Epithelial cell of esophagus (primary cell): ENCODE measurements around the gene PDE8A.

Experiments
- DNase-seq: peaks from one replicate; pipeline ENCODE4 v3.0.0; 2010; ENCODE audit warnings: low read depth
- H3K4me3 ChIP-seq: 2 replicates; pipeline ENCODE4 v1.5.1; 2011; ENCODE audit warnings: mild to moderate bottlenecking, low read length, control low read depth
- TF ChIP-seq, protein P1 (sequence below): IDR thresholded peaks from 2 replicates; pipeline ENCODE4 v1.5.1; 2011; ENCODE audit warnings: low read depth, mild to moderate bottlenecking, low read length, control low read depth, inconsistent platforms; ENCODE audit not compliant: insufficient read depth; ENCODE audit errors: missing control alignments

PDE8A gene

DNA sequence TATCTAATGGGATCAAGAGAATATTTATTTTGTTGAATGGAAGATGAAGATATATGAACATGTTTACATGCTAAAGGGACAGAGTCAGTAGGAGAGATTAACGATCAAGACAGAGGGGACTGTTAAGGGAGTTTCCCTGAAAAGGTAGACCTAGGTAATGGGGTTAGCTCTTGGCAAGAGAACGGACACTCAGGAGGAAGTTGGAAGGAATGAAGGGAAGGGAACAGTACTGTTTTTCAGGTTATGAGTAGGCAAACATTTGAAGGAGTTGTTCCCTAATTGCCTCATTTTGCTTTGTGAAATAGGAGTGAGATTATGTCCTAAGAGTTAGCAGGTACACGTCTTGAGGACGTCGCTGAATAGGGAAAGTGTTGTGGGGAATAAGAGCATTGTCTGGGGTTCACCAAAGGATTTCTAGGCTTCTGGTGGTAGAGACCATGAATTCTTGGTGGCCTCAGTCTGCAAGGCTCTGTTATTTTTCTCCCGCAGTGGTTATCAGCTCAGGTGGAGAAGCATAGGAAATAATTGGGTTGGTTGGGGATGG, 41.3 kb downstream of the PDE8A start:
- peak; percentile 18 for DNase-seq
- no peak overlapping the region for H3K4me3 ChIP-seq
- TF ChIP-seq, protein P1, sequence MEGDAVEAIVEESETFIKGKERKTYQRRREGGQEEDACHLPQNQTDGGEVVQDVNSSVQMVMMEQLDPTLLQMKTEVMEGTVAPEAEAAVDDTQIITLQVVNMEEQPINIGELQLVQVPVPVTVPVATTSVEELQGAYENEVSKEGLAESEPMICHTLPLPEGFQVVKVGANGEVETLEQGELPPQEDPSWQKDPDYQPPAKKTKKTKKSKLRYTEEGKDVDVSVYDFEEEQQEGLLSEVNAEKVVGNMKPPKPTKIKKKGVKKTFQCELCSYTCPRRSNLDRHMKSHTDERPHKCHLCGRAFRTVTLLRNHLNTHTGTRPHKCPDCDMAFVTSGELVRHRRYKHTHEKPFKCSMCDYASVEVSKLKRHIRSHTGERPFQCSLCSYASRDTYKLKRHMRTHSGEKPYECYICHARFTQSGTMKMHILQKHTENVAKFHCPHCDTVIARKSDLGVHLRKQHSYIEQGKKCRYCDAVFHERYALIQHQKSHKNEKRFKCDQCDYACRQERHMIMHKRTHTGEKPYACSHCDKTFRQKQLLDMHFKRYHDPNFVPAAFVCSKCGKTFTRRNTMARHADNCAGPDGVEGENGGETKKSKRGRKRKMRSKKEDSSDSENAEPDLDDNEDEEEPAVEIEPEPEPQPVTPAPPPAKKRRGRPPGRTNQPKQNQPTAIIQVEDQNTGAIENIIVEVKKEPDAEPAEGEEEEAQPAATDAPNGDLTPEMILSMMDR, result no peak

GRCh38 chr15:85024003-85024402, 42.3 kb downstream of the PDE8A start:
- DNase-seq, result no peak
- TF ChIP-seq, protein P1, result no peak
- no peak overlapping the region for H3K4me3 ChIP-seq

DNA sequence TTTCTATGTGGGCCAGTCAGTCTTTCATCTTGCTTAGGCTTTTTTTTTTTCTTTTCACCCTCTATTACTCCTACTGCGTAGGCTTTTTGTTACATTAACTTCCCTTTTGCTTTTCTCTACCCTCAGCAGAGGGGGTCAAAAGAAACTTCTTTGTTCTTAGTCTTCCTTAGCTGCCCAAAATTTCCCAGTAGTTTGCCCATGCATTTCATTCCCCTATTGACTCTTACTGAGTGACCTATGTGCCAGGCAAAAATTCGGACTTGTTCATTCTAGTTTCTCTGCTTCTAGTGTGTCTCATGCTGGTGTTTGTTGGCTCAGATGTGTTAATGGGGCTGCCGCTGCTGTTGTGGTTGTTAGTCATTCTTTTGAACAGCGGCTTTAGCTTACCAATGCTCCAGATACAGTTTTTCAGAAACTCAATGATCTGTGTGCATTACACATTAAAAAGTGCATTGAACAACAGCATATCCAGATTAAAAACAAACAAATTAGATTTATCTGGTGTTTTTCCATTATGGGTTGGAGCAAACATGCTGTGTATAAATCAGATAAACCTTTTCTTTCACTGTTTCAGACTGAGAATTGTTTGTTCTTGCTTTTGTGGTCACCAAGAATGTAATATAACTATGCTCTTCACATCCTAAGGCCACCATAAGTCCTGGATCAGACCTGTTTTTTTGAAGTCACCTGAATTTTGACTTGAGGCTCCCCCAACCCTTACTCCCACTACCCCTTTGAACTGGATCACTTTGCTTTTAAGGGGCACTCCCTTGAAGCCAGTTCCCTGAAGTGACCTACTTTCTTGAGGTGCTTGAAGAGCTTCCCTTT, 43.1 kb downstream of the PDE8A start:
- H3K4me3 ChIP-seq, result no peak overlapping the region
- DNase-seq, result peak; percentile 84
- TF ChIP-seq, protein P1, result no peak

DNA sequence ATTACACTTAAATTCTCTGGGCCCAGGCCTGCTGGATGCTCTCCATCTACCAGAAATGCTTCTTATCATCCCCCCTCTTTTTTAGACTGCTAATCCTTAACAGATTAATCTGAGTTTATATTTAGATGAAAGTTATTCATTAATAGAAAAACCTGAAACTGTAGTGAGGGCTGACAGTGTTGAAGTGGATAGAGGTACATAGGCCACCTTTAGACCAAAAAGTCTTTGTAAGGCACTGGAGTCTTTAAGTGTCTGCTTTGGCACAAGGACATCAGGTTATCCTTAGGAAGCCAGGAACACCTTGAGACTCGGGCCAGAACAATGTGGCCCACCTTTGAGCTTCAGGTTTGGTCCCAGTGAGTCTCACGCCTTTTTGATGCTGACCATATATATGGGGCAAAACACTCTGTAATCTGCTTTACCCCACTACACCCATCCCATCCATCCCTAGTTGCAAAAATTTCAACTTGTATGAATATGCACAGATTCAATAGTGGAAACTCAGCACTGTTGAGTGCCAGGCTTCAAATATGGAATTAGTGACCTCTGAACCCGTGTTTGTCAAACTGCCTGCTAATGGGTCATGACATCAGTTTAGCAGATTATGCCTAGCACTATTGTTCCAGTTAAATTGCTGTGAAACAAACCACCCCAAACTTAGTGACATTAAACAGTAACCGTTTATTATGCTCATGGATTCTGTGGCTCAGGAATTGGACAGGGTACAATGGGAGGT, 44.0 kb downstream of the PDE8A start:
- no peak overlapping the region for H3K4me3 ChIP-seq
- TF ChIP-seq, protein P1, result no peak
- no peak for DNase-seq

GRCh38 chr15:85026304-85027032, 44.8 kb downstream of the PDE8A start:
- TF ChIP-seq, protein P1, result no peak
- no peak overlapping the region for H3K4me3 ChIP-seq
- no peak for DNase-seq

DNA sequence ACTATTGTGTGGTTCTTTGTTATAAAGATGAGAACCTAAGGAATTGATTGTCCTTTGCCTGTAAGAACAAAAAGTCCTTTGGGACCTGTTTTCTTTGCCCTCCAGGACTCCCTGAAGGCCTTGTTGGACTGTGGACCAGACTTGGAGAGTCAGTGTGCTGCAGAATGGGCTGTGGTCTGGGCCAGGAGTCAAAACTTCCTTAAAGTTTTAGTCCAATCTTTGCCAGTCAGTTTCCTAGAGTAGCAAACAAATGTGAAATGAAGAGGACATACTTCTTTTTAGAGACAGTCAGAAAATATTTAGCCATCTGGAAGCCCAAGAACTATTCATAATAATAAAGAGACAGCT, 45.4 kb downstream of the PDE8A start:
- TF ChIP-seq, protein P1, result no peak
- H3K4me3 ChIP-seq, result no peak overlapping the region
- no peak for DNase-seq
